Thyroid gland (tissue), 4 donors: ENCODE data around the gene MRPL48. TPM values are rescaled to one million over a fixed set of nuclear protein-coding genes. Genes with fewer than 3 reads are reported as not detected.
A peak's percentile ranks its signal among the peaks of the same experiment; 100 is the strongest.
"Not testable (repeated sequence)": the region's sequence is repeated elsewhere in the genome, so short reads cannot be mapped to it uniquely, and the experiment has no call there.

Experiments
- DNase-seq, 2 donors: peaks; one replicate each; pipeline ENCODE4 v3.0.0-alpha.2; 2019
- H3K27ac ChIP-seq, 3 donors: fragments of 200-600 bp; sonication (generic); 1 replicate in 2 of 3; 2 replicates in 1 of 3; pipeline ENCODE4 v1.5.1; 2016 to 2019; ENCODE audit warnings: mild to moderate bottlenecking in 1 of 3, moderate library complexity in 1 of 3
- H3K27me3 ChIP-seq: fragments of 200-600 bp; sonication (generic); one replicate; pipeline ENCODE4 v1.5.1; 2019
- H3K36me3 ChIP-seq, 2 donors: fragments of 200-600 bp; sonication (generic); one replicate each; pipeline ENCODE4 v1.5.1; 2016 to 2019
- H3K4me1 ChIP-seq, 2 donors: fragments of 200-600 bp; sonication (generic); one replicate each; pipeline ENCODE4 v1.5.1; 2017 to 2019
- H3K4me3 ChIP-seq, 3 donors: fragments of 200-600 bp; sonication (generic); replicated peaks in 1 of 3; 1 replicate in 2 of 3; 2 replicates in 1 of 3; pipeline ENCODE4 v1.5.1; 2016; ENCODE audit warnings: mild to moderate bottlenecking in 1 of 3
- H3K9me3 ChIP-seq: fragments of 200-600 bp; sonication (generic); one replicate; pipeline ENCODE4 v1.5.1; 2017
- CTCF ChIP-seq, 6 experiments: fragments of 200-600 bp in 3 of 6; fragments of 450-650 bp in 3 of 6; sonication (generic) in 3 of 6; IDR thresholded peaks; one replicate each; pipeline ENCODE4 v1.5.1; 2016 to 2019; ENCODE audit warnings: antibody characterized with exemption in 6 of 6, mild to moderate bottlenecking in 2 of 6, inconsistent platforms in 1 of 6, moderate library complexity in 1 of 6
- POLR2A ChIP-seq, 2 donors: fragments of 450-650 bp; IDR thresholded peaks; one replicate each; pipeline ENCODE4 v1.6.1; 2017; ENCODE audit warnings: antibody characterized with exemption in 2 of 2, mild to moderate bottlenecking in 2 of 2, moderate library complexity in 1 of 2
- WGBS, 2 donors: methylation state at CpG; one replicate each; pipeline ENCODE4 v1.1.5; 2017; 5-methylcytosine and 5-hydroxymethylcytosine counted together
- intact Hi-C: fragments of 100-400 bp; cut with DNase I; formaldehyde crosslinking; loops from one replicate; pipeline ENCODE4 v1.15.1; 2023
- total RNA-seq, 4 donors: library from RNA; depleted of rRNA; stranded (reverse); fragments of >200 nt; gene quantifications; one replicate each; pipeline ENCODE4 v1.2.3, GENCODE V29; 2016

The MRPL48 gene
- total RNA-seq, 4 donors from 2014 or later, result 16.0 to 38.5 (median 29.8) TPM

DNA sequence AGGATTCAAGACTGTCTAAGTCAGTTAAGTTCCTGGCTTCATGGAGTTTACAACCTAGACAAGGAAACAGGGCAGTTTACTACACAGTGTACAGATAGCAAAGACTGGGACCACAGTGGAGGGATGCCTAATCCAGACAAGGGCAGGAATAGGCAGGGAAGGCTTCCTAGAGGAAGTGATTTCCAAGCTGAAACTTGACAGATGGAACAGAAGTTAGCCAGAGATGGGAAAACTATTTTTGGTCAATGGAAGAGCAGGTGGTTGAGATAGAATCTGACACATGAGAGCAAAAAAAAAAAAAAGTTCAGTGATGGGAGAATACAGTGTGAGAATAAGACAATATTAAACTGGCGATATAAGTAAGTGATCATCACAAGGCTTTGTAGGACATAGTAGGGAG, 87.7 kb downstream of the MRPL48 start:
- TF ChIP-seq POLR2A (IDR thresholded peaks at IDR 0.05) (no peak), CTCF (IDR thresholded peaks at IDR 0.05) (no peak)
- WGBS, 2 donors, result 91 to 94% methylated on average over 1 of the region's 1 CpG
- Histone ChIP-seq H3K36me3 (peaks cover 14 to 15% of the 10 kb centered on the region in 2 donors), H3K27ac (no peak overlapping the region), H3K4me1 (peaks cover 12 to 14% of the 10 kb centered on the region in 2 donors), H3K27me3 (no peaks in the 10 kb centered on the region), H3K9me3 (no peaks in the 10 kb centered on the region), H3K4me3 (no peak overlapping the region)
- intact Hi-C loops, result loop anchor here (5.0 kb wide), 1 partner anchor 88 kb away; the partner anchor contains the start of gene MRPL48
- no peak for DNase-seq

- Histone ChIP-seq H3K4me3 (peak overlapping the region; percentile 62 to 72 (median 71)), H3K9me3 (no peaks in the 10 kb centered on the region), H3K36me3 (peaks cover 14 to 15% of the 10 kb centered on the region in 2 donors), H3K4me1 (peaks cover 12 to 14% of the 10 kb centered on the region in 2 donors), H3K27ac (peak overlapping the region in 2 of 3 donors; percentile 55 to 74), H3K27me3 (no peaks in the 10 kb centered on the region)
- 27 to 41% methylated on average over 8 of the region's 8 CpGs for WGBS, 2 donors
- TF ChIP-seq CTCF (IDR thresholded peaks at IDR 0.05) (no peak), POLR2A (IDR thresholded peaks at IDR 0.05) (no peak)
- no peak for DNase-seq
- intact Hi-C loops, result loop anchor here (5.0 kb wide), 1 partner anchor 89 kb away; the partner anchor contains the start of gene MRPL48
These were observed 88.2 kb downstream of the MRPL48 start for GRCh38 chr11:73875840-73876239.

GRCh38 chr11:73876424-73877310, 89.0 kb downstream of the MRPL48 start, which contains the start of the genes COA4 and PAAF1:
TSS of gene COA4 (minus strand) at chr11:73876846. CDS start at chr11:73873378, 3,468 bp downstream.
TSS of gene PAAF1 (plus strand) at chr11:73876999. CDS start at chr11:73877022, 23 bp downstream.
- H3K4me1 ChIP-seq, result peaks cover 12 to 14% of the 10 kb centered on the region in 2 donors
- peak; percentile 94 for DNase-seq
- H3K36me3 ChIP-seq, result peaks cover 13 to 15% of the 10 kb centered on the region in 2 donors
- H3K27ac ChIP-seq, result peak within 1 kb of the TSS; percentile 49 to 74 (median 55)
- H3K9me3 ChIP-seq, result no peaks in the 10 kb centered on the region
- no peaks in the 10 kb centered on the region for H3K27me3 ChIP-seq
- intact Hi-C loops, result loop anchor here (5.0 kb wide), 1 partner anchor 89 kb away; the partner anchor contains the start of gene MRPL48
- H3K4me3 ChIP-seq, result peak within 1 kb of the TSS; percentile 62 to 72 (median 71)
- WGBS, 2 donors, result 0% methylated on average over 23 to 57 of the region's 57 CpGs
- TF ChIP-seq CTCF (IDR thresholded peaks at IDR 0.05), result no peak
- peak in 1 of 2 donors; percentile 79 for TF ChIP-seq POLR2A (IDR thresholded peaks at IDR 0.05)

DNA sequence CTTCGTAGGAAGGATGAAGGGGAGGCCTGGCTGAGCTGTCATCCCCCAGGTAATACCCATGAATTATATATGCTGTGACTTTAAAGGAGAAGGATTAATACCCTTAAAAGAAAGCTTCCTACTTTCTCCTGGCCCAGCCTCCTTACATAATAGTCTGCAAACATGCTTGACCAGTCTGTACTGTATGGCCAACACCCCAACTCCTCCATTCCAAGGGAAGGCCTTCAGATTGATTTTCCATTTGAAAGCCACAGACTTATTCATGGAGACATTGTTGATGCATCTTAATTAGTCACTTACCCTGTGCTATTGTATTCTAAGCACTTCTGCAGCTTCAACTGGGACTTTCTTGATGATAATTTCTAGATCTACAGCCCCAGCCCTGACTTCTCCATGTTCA, 91.1 kb downstream of the MRPL48 start:
- intact Hi-C loops, result loop anchor here (5.0 kb wide), 1 partner anchor 91 kb away; the partner anchor contains the start of gene MRPL48
- H3K36me3 ChIP-seq, result no peaks in the 10 kb centered on the region
- no peaks in the 10 kb centered on the region for H3K27me3 ChIP-seq
- no peak for DNase-seq
- peaks cover 12 to 14% of the 10 kb centered on the region in 2 donors for H3K4me1 ChIP-seq
- no peak overlapping the region for H3K27ac ChIP-seq
- TF ChIP-seq POLR2A (IDR thresholded peaks at IDR 0.05) (no peak), CTCF (IDR thresholded peaks at IDR 0.05) (no peak)
- H3K4me3 ChIP-seq, result no peak overlapping the region
- H3K9me3 ChIP-seq, result no peaks in the 10 kb centered on the region
- WGBS, 2 donors, result 83 to 90% methylated on average over 1 of the region's 1 CpG

DNA sequence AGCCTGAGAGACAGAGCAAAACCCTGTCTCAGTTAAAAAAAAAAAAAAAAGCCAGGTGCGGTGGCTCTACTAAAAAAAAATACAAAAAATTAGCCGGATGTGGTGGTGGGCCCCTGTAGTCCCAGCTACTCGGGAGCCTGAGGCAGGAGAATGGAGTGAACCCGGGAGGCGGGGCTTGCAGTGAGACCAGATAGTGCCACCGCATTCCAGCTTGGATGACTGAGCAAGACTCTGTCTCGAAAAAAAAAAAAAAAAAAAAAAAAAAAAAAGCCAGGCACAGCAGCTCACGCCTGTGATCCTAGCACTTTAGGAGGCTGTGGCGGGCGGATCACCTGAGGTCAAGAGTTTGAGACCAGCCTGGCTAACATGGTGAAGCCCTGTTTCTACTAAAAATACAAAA, 92.8 kb downstream of the MRPL48 start:
- H3K27me3 ChIP-seq, H3K9me3 ChIP-seq, intact Hi-C loops, H3K4me3 ChIP-seq, DNase-seq, H3K27ac ChIP-seq, H3K36me3 ChIP-seq: not testable (repeated sequence)
- 88 to 93% methylated on average over 10 of the region's 10 CpGs for WGBS, 2 donors
- H3K4me1 ChIP-seq, result peaks cover 10 to 12% of the 10 kb centered on the region in 2 donors
